Mucosa of descending colon (tissue), 3 donors: Measurements from ENCODE around the gene DLG2. TPM values are rescaled to one million over a fixed set of nuclear protein-coding genes. Genes with fewer than 3 reads are reported as not detected.

Experiments used
- ATAC-seq: fragments of 200-7000 bp; cut with Tn5 transposase; one replicate; pipeline ENCODE4 v1.9.1; 2020; ENCODE audit warnings: mild to moderate bottlenecking, moderate library complexity
- DNase-seq, 3 donors: peaks; one replicate each; pipeline ENCODE4 v3.0.0-alpha.2; 2020
- H3K36me3 ChIP-seq: fragments of 200-600 bp; one replicate; pipeline ENCODE4 v1.8.0; 2021; ENCODE audit warnings: low read depth, mild to moderate bottlenecking
- H3K4me1 ChIP-seq: fragments of 200-600 bp; one replicate; pipeline ENCODE4 v1.8.0; 2021; ENCODE audit warnings: low read depth, mild to moderate bottlenecking
- H3K4me3 ChIP-seq: fragments of 200-600 bp; one replicate; pipeline ENCODE4 v1.8.0; 2021; ENCODE audit warnings: mild to moderate bottlenecking
- H3K9me3 ChIP-seq: fragments of 200-600 bp; one replicate; pipeline ENCODE4 v1.8.0; 2021; ENCODE audit warnings: mild to moderate bottlenecking
- CTCF ChIP-seq: fragments of 200-600 bp; IDR thresholded peaks from one replicate; pipeline ENCODE4 v1.8.0; 2022; ENCODE audit warnings: antibody characterized with exemption, mild to moderate bottlenecking
- intact Hi-C, 2 donors: fragments of 100-400 bp; cut with DNase I in 1 of 2; cut with micrococcal nuclease in 1 of 2; formaldehyde crosslinking; loops; one replicate each; pipeline versions ENCODE4 v1.11.0 to v1.11.1; 2022; cut with DNase I, micrococcal nuclease
- total RNA-seq, 3 donors: library from RNA; stranded (reverse); fragmentation: NEBNext Ultra II Directional in 2 of 3; extraction: Animal tissue kit (Norgen Biotek cat#: 25700) in 2 of 3; gene quantifications; one replicate each; pipeline versions ENCODE4 v1.2.1 to v1.2.4, GENCODE V29; 2021 to 2023
- donor health status: DM: no; HTN: no; CAD: no; lungs with moderate emphysema.
- donor health status: DM: no; HTN: no; CAD: no.
- donor health status: DM: no; HTN: yes; CAD: no.

DLG2 gene
- total RNA-seq, 3 donors from 2014 or later, result 2.1 to 11.1 (median 2.4) TPM

- no peaks in the 10 kb centered on the region for H3K9me3 ChIP-seq
- no peaks in the 10 kb centered on the region for H3K36me3 ChIP-seq
- no peak for TF ChIP-seq CTCF
- intact Hi-C loops, result no loop called here
- ATAC-seq, result no peak
- H3K4me1 ChIP-seq, result no peaks in the 10 kb centered on the region
- DNase-seq, result no peak
- no peak overlapping the region for H3K4me3 ChIP-seq
These were observed 1945.1 kb downstream of the DLG2 start for GRCh38 chr11:83681906-83682610.

- Histone ChIP-seq H3K4me3 (no peak overlapping the region), H3K36me3 (no peaks in the 10 kb centered on the region), H3K4me1 (no peaks in the 10 kb centered on the region), H3K9me3 (no peaks in the 10 kb centered on the region)
- DNase-seq, result no peak
- TF ChIP-seq CTCF, result no peak
- intact Hi-C loops, result no loop called here
- no peak for ATAC-seq
These were observed 1945.9 kb downstream of the DLG2 start for GRCh38 chr11:83681031-83681781.

- Histone ChIP-seq H3K36me3 (no peaks in the 10 kb centered on the region), H3K4me1 (no peaks in the 10 kb centered on the region), H3K4me3 (no peak overlapping the region), H3K9me3 (no peaks in the 10 kb centered on the region)
- intact Hi-C loops, result no loop called here
- no peak for ATAC-seq
- no peak for DNase-seq
- TF ChIP-seq CTCF, result no peak
These were observed 1946.8 kb downstream of the DLG2 start for GRCh38 chr11:83680321-83680720.

GRCh38 chr11:83678831-83679584 lies 1948.1 kb downstream of the DLG2 start:
- ATAC-seq (no peak), DNase-seq (no peak)
- Histone ChIP-seq H3K4me1 (no peaks in the 10 kb centered on the region), H3K4me3 (no peak overlapping the region), H3K36me3 (no peaks in the 10 kb centered on the region), H3K9me3 (no peaks in the 10 kb centered on the region)
- intact Hi-C loops, result no loop called here
- no peak for TF ChIP-seq CTCF

GRCh38 chr11:83677730-83678129 lies 1949.4 kb downstream of the DLG2 start:
- intact Hi-C loops, result no loop called here

More at GRCh38 chr11:83677730-83678129, 1949.4 kb downstream of the DLG2 start:
- H3K36me3 ChIP-seq, result no peaks in the 10 kb centered on the region
- H3K4me1 ChIP-seq, result no peaks in the 10 kb centered on the region
- DNase-seq (no peak), ATAC-seq (no peak)
- no peak for TF ChIP-seq CTCF
- H3K4me3 ChIP-seq, result no peak overlapping the region
- no peaks in the 10 kb centered on the region for H3K9me3 ChIP-seq
